K562 (cell line): ENCODE data around the gene PPHLN1. TPM values are rescaled to one million over a fixed set of nuclear protein-coding genes. Genes with fewer than 3 reads are reported as not detected.

Experiments used
- ATAC-seq: fragments of 200-7000 bp; cut with Tn5 transposase; 3 replicates; pipeline ENCODE4 v1.9.1; 2020; ENCODE audit warnings: moderate library complexity
- BruUV-seq: library from RNA; stranded (reverse); fragments of 400-500 nt; replicated peaks from 2 replicates; lab custom pipeline; 2021; lab: Mats Ljungman, UMichigan
- CTCF ChIA-PET: fragments of 300-600 bp; formaldehyde crosslinking; extraction: SDS; loops from one replicate; lab custom pipeline; 2021; ENCODE audit warnings: low intra/inter-chr PET ratio; lab: Yijun Ruan, JAX
- POLR2A ChIA-PET: fragments of 300-600, 350-650 bp; sonication (Branson Sonifier 250); formaldehyde crosslinking; extraction: SDS; loops from one replicate; lab custom pipeline; 2021; ENCODE audit warnings: antibody characterized with exemption, inconsistent platforms; lab: Yijun Ruan, JAX
- DNase-seq, 4 experiments: peaks; one replicate each; pipeline versions ENCODE4 v3.0.0 to v3.0.0-alpha.2; 2011 to 2018; ENCODE audit warnings: low spot score in 3 of 4, mixed read lengths in 3 of 4; ENCODE audit errors: extremely low read depth in 1 of 4
- FAIRE-seq: peaks from 2 replicates; lab custom pipeline; 2011; peaks lifted over from hg19 to GRCh38; lab: Jason Lieb, UNC
- H2AFZ ChIP-seq: 2 replicates; pipeline ENCODE4 v1.6.0; 2011; ENCODE audit warnings: low read depth, low read length, control low read depth, inconsistent platforms
- H3K27ac ChIP-seq: fragments of 200-600 bp; 3 replicates; pipeline ENCODE4 v1.8.0; 2011; ENCODE audit warnings: low read depth, mild to moderate bottlenecking, control low read depth, inconsistent platforms, low read length, moderate library complexity, mixed read lengths; ENCODE audit errors: extremely low read depth
- H3K27me3 ChIP-seq, 2 experiments: fragments of 300-600 bp in 1 of 2; 2 replicates in 1 of 2; 3 replicates in 1 of 2; pipeline versions ENCODE4 v1.6.0 to v1.8.0; 2011; ENCODE audit warnings: inconsistent platforms in 2 of 2, low read length in 2 of 2, mild to moderate bottlenecking in 1 of 2, mixed read lengths in 1 of 2, moderate library complexity in 1 of 2; ENCODE audit not compliant: control insufficient read depth in 2 of 2, insufficient read depth in 2 of 2
- H3K36me3 ChIP-seq: fragments of 300-600 bp; 3 replicates; pipeline ENCODE4 v1.8.0; 2011; ENCODE audit warnings: mild to moderate bottlenecking, low read length, inconsistent platforms; ENCODE audit not compliant: control insufficient read depth, insufficient read depth
- H3K4me1 ChIP-seq, 2 experiments: fragments of 200-600 bp in 1 of 2; replicated peaks in 1 of 2; 2 replicates in 1 of 2; 3 replicates in 1 of 2; pipeline versions ENCODE4 v1.5.1 to v1.8.0; 2011; ENCODE audit warnings: inconsistent platforms in 2 of 2, low read length in 2 of 2, mild to moderate bottlenecking in 1 of 2, mixed read lengths in 1 of 2, moderate library complexity in 1 of 2; ENCODE audit not compliant: control insufficient read depth in 2 of 2, insufficient read depth in 2 of 2
- H3K4me2 ChIP-seq: 2 replicates; pipeline ENCODE4 v1.6.1; 2011; ENCODE audit warnings: low read length, control low read depth, inconsistent platforms, mixed read lengths; ENCODE audit not compliant: insufficient read depth
- H3K4me3 ChIP-seq: fragments of 200-600 bp; sonication (generic), shearing (Covaris generic); 2 replicates; pipeline ENCODE4 v1.5.1; 2016; ENCODE audit warnings: control low read depth, inconsistent platforms
- H3K79me2 ChIP-seq: fragments of 200-600 bp; 3 replicates; pipeline ENCODE4 v1.8.0; 2011; ENCODE audit warnings: low read length, inconsistent platforms; ENCODE audit not compliant: control insufficient read depth, insufficient read depth
- H3K9ac ChIP-seq, 2 experiments: 2 replicates each; pipeline versions ENCODE4 v1.6.0 to v1.6.1; 2011; ENCODE audit warnings: low read depth in 2 of 2, low read length in 2 of 2, control low read depth in 1 of 2, inconsistent platforms in 1 of 2, mild to moderate bottlenecking in 1 of 2, mixed read lengths in 1 of 2; ENCODE audit not compliant: insufficient read depth in 1 of 2
- H3K9me1 ChIP-seq: one replicate; pipeline ENCODE4 v1.6.0; 2011; ENCODE audit warnings: inconsistent platforms, mild to moderate bottlenecking, low read length, moderate library complexity; ENCODE audit not compliant: control insufficient read depth, insufficient read depth
- H3K9me3 ChIP-seq: replicated peaks from 2 replicates; pipeline ENCODE4 v1.5.1; 2011; ENCODE audit warnings: low read depth, low read length, inconsistent platforms; ENCODE audit not compliant: control insufficient read depth, insufficient read depth
- H4K20me1 ChIP-seq: replicated peaks from 2 replicates; pipeline ENCODE4 v1.6.1; 2011; ENCODE audit warnings: low read length, inconsistent platforms, mixed read lengths; ENCODE audit not compliant: control insufficient read depth, insufficient read depth
- ARID3A ChIP-seq: IDR thresholded peaks from 2 replicates; pipeline ENCODE4 v1.6.1; 2012; ENCODE audit warnings: low read depth, low read length, improper control_type of control experiment, borderline replicate concordance
- BRD4 ChIP-seq: fragments of 200-600 bp; sonication (generic); IDR thresholded peaks from 2 replicates; pipeline ENCODE4 v1.6.1; 2017; ENCODE audit warnings: inconsistent platforms
- CCNT2 ChIP-seq: IDR thresholded peaks from 2 replicates; pipeline ENCODE4 v1.6.1; 2011; ENCODE audit warnings: borderline replicate concordance, low read depth, mild to moderate bottlenecking, moderate library complexity, mixed read lengths, low read length; ENCODE audit not compliant: insufficient read length; ENCODE audit errors: extremely low read depth
- EHMT2 ChIP-seq: fragments of 450-650 bp; IDR thresholded peaks from 2 replicates; pipeline ENCODE4 v1.6.1; 2018; ENCODE audit warnings: antibody characterized with exemption
- FOXA3 ChIP-seq, 2 experiments: fragments of 450-650 bp in 1 of 2; sonication (generic) in 1 of 2; formaldehyde crosslinking; IDR thresholded peaks in 1 of 2; conservative IDR thresholded peaks in 1 of 2; 2 replicates each; pipeline versions ENCODE4 v1.4.0 to v1.8.0; 2020 to 2022; ENCODE audit warnings: mild to moderate bottlenecking in 2 of 2, missing genetic modification reagents in 1 of 2
- FOXK2 ChIP-seq, 2 experiments: fragments of 450-650 bp; IDR thresholded peaks in 1 of 2; conservative IDR thresholded peaks in 1 of 2; 2 replicates each; pipeline ENCODE4 v1.6.1; 2016; ENCODE audit warnings: low read depth in 2 of 2, mild to moderate bottlenecking in 1 of 2
- GATAD2A ChIP-seq: fragments of 450-650 bp; IDR thresholded peaks from 2 replicates; pipeline ENCODE4 v1.6.1; 2017
- HNRNPUL1 ChIP-seq: fragments of 200-400 bp; formaldehyde crosslinking; IDR thresholded peaks from 2 replicates; pipeline ENCODE4 v1.6.1; 2017; ENCODE audit warnings: low read length
- MAZ ChIP-seq, 2 experiments: fragments of 450-650 bp in 1 of 2; sonication (generic) in 1 of 2; formaldehyde crosslinking; IDR thresholded peaks in 1 of 2; conservative IDR thresholded peaks in 1 of 2; 2 replicates each; pipeline versions ENCODE4 v1.4.0 to v1.5.0; 2020; ENCODE audit warnings: mild to moderate bottlenecking in 1 of 2, missing genetic modification reagents in 1 of 2
- NFRKB ChIP-seq: fragments of 450-650 bp; IDR thresholded peaks from 2 replicates; pipeline ENCODE4 v1.6.1; 2016; ENCODE audit warnings: low read depth
- SRSF9 ChIP-seq: fragments of 200-400 bp; formaldehyde crosslinking; IDR thresholded peaks from 2 replicates; pipeline ENCODE4 v1.6.1; 2017; ENCODE audit warnings: low read depth, low read length, borderline replicate concordance
- TFAM ChIP-seq: fragments of 250-450 bp; sonication (Bioruptor Pico); conservative IDR thresholded peaks from 2 replicates; pipeline ENCODE4 v1.5.0; 2021; ENCODE audit warnings: mild to moderate bottlenecking, moderate library complexity
- TGIF2 ChIP-seq: sonication (generic); formaldehyde crosslinking; IDR thresholded peaks from 2 replicates; pipeline ENCODE4 v1.8.1; 2022; ENCODE audit warnings: mild to moderate bottlenecking, missing genetic modification reagents, moderate library complexity
- UBTF ChIP-seq, 2 experiments: IDR thresholded peaks; 2 replicates each; pipeline ENCODE4 v1.6.1; 2012; ENCODE audit warnings: improper control_type of control experiment in 2 of 2, low read depth in 2 of 2, low read length in 2 of 2, borderline replicate concordance in 1 of 2
- ZNF133 ChIP-seq: fragments of 250-450 bp; sonication (Bioruptor Pico); IDR thresholded peaks from 2 replicates; pipeline ENCODE4 v1.4.0; 2020; ENCODE audit warnings: mild to moderate bottlenecking
- ZNF224 ChIP-seq: sonication (generic); formaldehyde crosslinking; IDR thresholded peaks from 2 replicates; pipeline ENCODE4 v1.8.0; 2022; ENCODE audit warnings: mild to moderate bottlenecking, missing genetic modification reagents
- ZNF584 ChIP-seq: fragments of 200-800 bp; sonication (Bioruptor generic); IDR thresholded peaks from 2 replicates; pipeline ENCODE4 v1.6.1; 2016; ENCODE audit warnings: low read depth, mild to moderate bottlenecking, missing genetic modification characterization, missing compliant biosample characterization
- WGBS: fragments of 100-300 bp; shearing (Covaris generic); methylation state at CpG from one replicate; pipeline ENCODE4 v1.1.6; 2016; ENCODE audit warnings: low coverage, mixed read lengths; ENCODE audit not compliant: insufficient coverage; ENCODE audit errors: missing lambda C conversion rate; 5-methylcytosine and 5-hydroxymethylcytosine counted together
- in situ Hi-C: fragments of 300-500 bp; cut with MboI; formaldehyde crosslinking; loops from 4 replicates; pipeline ENCODE4 v1.15.0; 2018; ENCODE audit warnings: inconsistent platforms, mixed read lengths
- intact Hi-C: fragments of 100-400 bp; cut with micrococcal nuclease; formaldehyde crosslinking; loops from 2 replicates; pipeline ENCODE4 v1.14.2; 2022
- polyA plus RNA-seq, 8 experiments: library from polyadenylated mRNA; depleted of rRNA in 4 of 8; stranded (reverse) in 5 of 8; unstranded in 3 of 8; fragments of >200 nt; fragmentation: Nextera tagmentation in 2 of 8; fragmentation: Illumina TruSeq in 1 of 8; extraction: Ambion mirVana in 2 of 8; extraction: Trizol in 1 of 8; gene quantifications; 2 replicates each; pipeline versions ENCODE4 v1.2.1 to v1.2.3, GENCODE V29; 2011 to 2014; ENCODE audit warnings: inconsistent platforms in 1 of 8, missing spikeins in 1 of 8
- total RNA-seq, 7 experiments: library from RNA; depleted of rRNA in 6 of 7; stranded (reverse); fragments of >200 nt in 6 of 7; fragmentation: Illumina TruSeq in 2 of 7; extraction: Trizol in 2 of 7; gene quantifications; 2 replicates each; pipeline versions ENCODE4 v1.2.1 to v1.2.3, GENCODE V29; 2011 to 2021; ENCODE audit warnings: low replicate concordance in 1 of 7
- TF ChIP-seq, protein P1 (sequence below): sonication (generic); formaldehyde crosslinking; IDR thresholded peaks from 2 replicates; pipeline ENCODE4 v1.9.0; 2022; ENCODE audit warnings: mild to moderate bottlenecking, missing genetic modification reagents

The PPHLN1 gene
- total and polyA plus RNA-seq, 9 of the 15 experiments (the other 6 are each of a cell fraction or from before 2014, with no cell fraction given), result 66.3 to 112 (median 93.6) TPM

DNA sequence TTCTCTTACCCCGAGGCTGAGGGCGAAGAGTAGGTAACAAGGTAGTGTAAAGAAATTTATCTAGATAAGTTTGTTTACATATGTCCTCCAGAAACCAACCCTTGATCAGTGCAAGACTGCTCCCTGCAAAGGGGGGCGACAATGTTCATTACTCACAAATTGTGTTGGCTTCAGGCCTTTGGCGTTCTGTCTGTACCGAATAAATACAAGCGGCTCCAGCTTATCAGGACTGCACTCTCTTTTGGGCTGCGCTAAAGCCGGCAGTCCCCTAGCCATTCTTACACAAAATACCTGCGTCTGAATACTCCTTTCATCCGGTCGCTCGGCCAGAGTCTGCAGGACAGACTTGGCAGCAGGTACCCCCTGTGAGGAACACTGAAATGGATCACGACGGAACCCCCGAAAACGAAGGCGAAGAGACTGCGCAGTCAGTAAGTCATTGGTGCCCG lies 116.4 kb downstream of the PPHLN1 start:
- peak; percentile 82 for ATAC-seq
- no peaks in the 10 kb centered on the region for H4K20me1 ChIP-seq
- no peak for FAIRE-seq
- ChIA-PET POLR2A (interaction anchor here (0.6 to 2.2 kb wide), 6 partner anchors 9 to 550 kb away, joined by 3 to 6 read pairs (median 4); no protein-coding TSS in a partner anchor), CTCF (no interaction called here)
- H3K27me3 ChIP-seq, result no peaks in the 10 kb centered on the region
- no peaks in the 10 kb centered on the region; the same call in 2 of the 3 replicates for H3K79me2 ChIP-seq
- peak overlapping the region; percentile 21; the same call in 1 of the 2 replicates for H3K4me3 ChIP-seq
- H3K9me1 ChIP-seq, result no peaks in the 10 kb centered on the region
- peak overlapping the region; percentile 65 to 80; a peak in 3 of 4 replicates for H3K9ac ChIP-seq
- in situ Hi-C loops, result no loop called here
- no TSS peak for BruUV-seq
- 14% methylated on average over 19 of the region's 19 CpGs for WGBS
- peak overlapping the region; percentile 73 for H3K4me2 ChIP-seq
- H3K9me3 ChIP-seq, result no peaks in the 10 kb centered on the region
- peak in 3 of 4 experiments; percentile 13 to 70 (median 28) for DNase-seq
- H2AFZ ChIP-seq, result peak overlapping the region; percentile 90
- peaks cover 21% of the 10 kb centered on the region; the same call in 2 of the 3 replicates for H3K36me3 ChIP-seq
- peak overlapping the region; percentile 91 for H3K27ac ChIP-seq
- intact Hi-C loops, result no loop called here
- H3K4me1 ChIP-seq, result peaks cover 12 to 38% of the 10 kb centered on the region in 2 experiments; a peak in 4 of 5 replicates
- TF ChIP-seq EHMT2 (no peak), TFAM (CRISPR knock-in tag) (no peak), NFRKB (peak; percentile 44; the same call in 1 of the 2 replicates), ZNF224 (no peak), SRSF9 (no peak), HNRNPUL1 (no peak), BRD4 (no peak), TGIF2 (CRISPR knock-in tag) (no peak), ARID3A (peak; percentile 42; the same call in 1 of the 2 replicates), FOXA3 (CRISPR knock-in tag; conservative IDR thresholded peaks at IDR 0.05 in 1 of 2, IDR thresholded peaks at IDR 0.05 in 1 of 2) (0 out of 4 replicates have a peak, but pooled peaks of 1 of the 2 experiments have one; percentile 14), UBTF (IDR thresholded peaks at IDR 0.05; ENCODE audit: borderline replicate concordance in 1 of 2, low read depth in 2 of 2, low read length in 2 of 2) (0 out of 4 replicates have a peak, but pooled peaks of 1 of the 2 experiments have one; percentile 3), FOXK2 (conservative IDR thresholded peaks at IDR 0.05 in 1 of 2, IDR thresholded peaks at IDR 0.05 in 1 of 2; ENCODE audit: low read depth in 2 of 2) (0 out of 4 replicates have a peak, but pooled peaks of 1 of the 2 experiments have one; percentile 22), ZNF584 (no peak), CCNT2 (no peak), MAZ (CRISPR knock-in tag; conservative IDR thresholded peaks at IDR 0.05 in 1 of 2, IDR thresholded peaks at IDR 0.05 in 1 of 2) (no peak), ZNF133 (no peak), GATAD2A (0 out of 2 replicates have a peak, but pooled peaks have one; percentile 42)
- TF ChIP-seq, protein P1, sequence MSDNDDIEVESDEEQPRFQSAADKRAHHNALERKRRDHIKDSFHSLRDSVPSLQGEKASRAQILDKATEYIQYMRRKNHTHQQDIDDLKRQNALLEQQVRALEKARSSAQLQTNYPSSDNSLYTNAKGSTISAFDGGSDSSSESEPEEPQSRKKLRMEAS (CRISPR knock-in tag), result no peak
